Activated naive CD4-positive, alpha-beta T cell treated with anti-CD3 and anti-CD28 coated beads for 36 hours (primary cell): Measurements from ENCODE around the gene ACER3. TPM values are rescaled to one million over a fixed set of nuclear protein-coding genes. Genes with fewer than 3 reads are reported as not detected.
"Not testable (repeated sequence)": the region's sequence is repeated elsewhere in the genome, so short reads cannot be mapped to it uniquely, and the experiment has no call there.

Experiments
- CTCF ChIA-PET: fragments of 350-600 bp; sonication (Branson Sonifier 250); formaldehyde crosslinking; loops from one replicate; lab custom pipeline; 2021; ENCODE audit warnings: antibody characterized with exemption; lab: Charles Lee
- DNase-seq: peaks from one replicate; pipeline ENCODE4 v3.0.0-alpha.2; 2020
- H3K27ac Mint-ChIP-seq: one replicate; pipeline ENCODE4 v1.8.0; 2021; ENCODE audit warnings: mild to moderate bottlenecking, mixed read lengths
- H3K27me3 Mint-ChIP-seq: one replicate; pipeline ENCODE4 v1.8.0; 2021; ENCODE audit warnings: low read depth, mixed read lengths
- H3K36me3 Mint-ChIP-seq: one replicate; pipeline ENCODE4 v1.8.0; 2021; ENCODE audit warnings: low read depth, mixed read lengths
- H3K4me1 Mint-ChIP-seq: one replicate; pipeline ENCODE4 v1.8.0; 2021; ENCODE audit warnings: low read depth, mixed read lengths
- H3K4me3 Mint-ChIP-seq: one replicate; pipeline ENCODE4 v1.8.0; 2021; ENCODE audit warnings: mild to moderate bottlenecking, moderate library complexity, mixed read lengths
- H3K9me3 Mint-ChIP-seq: one replicate; pipeline ENCODE4 v1.8.0; 2021; ENCODE audit warnings: mixed read lengths
- intact Hi-C: fragments of 100-400 bp; cut with micrococcal nuclease; formaldehyde crosslinking; loops from one replicate; pipeline ENCODE4 v1.15.1; 2023
- total RNA-seq, 2 experiments: library from RNA; stranded (reverse); gene quantifications; one replicate each; pipeline ENCODE4 v1.2.3, GENCODE V29; 2021

ACER3 gene
- total RNA-seq, 2 experiments from 2014 or later = 7.6 to 10.0 TPM

DNA sequence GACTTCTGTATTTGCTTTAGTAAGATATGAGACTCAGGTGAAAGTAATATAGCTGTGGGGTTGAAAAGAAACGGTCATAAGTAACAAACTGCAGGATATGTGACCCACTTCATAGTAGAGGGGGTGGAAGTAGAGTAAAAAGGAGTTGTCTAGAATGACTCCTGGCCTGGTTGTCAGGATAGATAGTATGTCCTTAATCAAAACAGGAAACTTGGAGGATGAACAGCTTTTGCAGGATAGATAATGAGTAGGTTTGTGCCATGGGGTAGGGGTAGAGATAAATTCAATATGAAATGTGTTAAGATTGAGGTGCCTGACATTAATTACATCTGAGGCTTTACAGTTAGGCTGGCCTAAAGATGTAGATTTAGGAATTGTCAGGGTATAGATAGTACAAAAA lies 126.5 kb downstream of the ACER3 start:
- no peaks in the 10 kb centered on the region for H3K27me3 Mint-ChIP-seq
- DNase-seq = no peak
- CTCF ChIA-PET = interaction anchor here (0.6 kb wide), 1 partner anchor 53 kb away, joined by 3 read pairs; no protein-coding TSS in a partner anchor
- H3K36me3 Mint-ChIP-seq = peaks cover 3% of the 10 kb centered on the region
- H3K4me1 Mint-ChIP-seq = no peaks in the 10 kb centered on the region
- H3K9me3 Mint-ChIP-seq = no peaks in the 10 kb centered on the region
- no peak overlapping the region for H3K27ac Mint-ChIP-seq
- intact Hi-C loops = no loop called here
- no peak overlapping the region for H3K4me3 Mint-ChIP-seq

GRCh38 chr11:76990628-76991027 lies 129.9 kb downstream of the ACER3 start:
- Mint-ChIP-seq H3K4me1 (no peaks in the 10 kb centered on the region), H3K27me3 (no peaks in the 10 kb centered on the region), H3K9me3 (no peaks in the 10 kb centered on the region), H3K4me3 (no peak overlapping the region), H3K27ac (no peak overlapping the region), H3K36me3 (peaks cover 3% of the 10 kb centered on the region)
- CTCF ChIA-PET = interaction anchor here (0.6 to 0.7 kb wide), 2 partner anchors 195 to 256 kb away, joined by 3 read pairs; no protein-coding TSS in a partner anchor
- intact Hi-C loops = no loop called here
- no peak for DNase-seq

DNA sequence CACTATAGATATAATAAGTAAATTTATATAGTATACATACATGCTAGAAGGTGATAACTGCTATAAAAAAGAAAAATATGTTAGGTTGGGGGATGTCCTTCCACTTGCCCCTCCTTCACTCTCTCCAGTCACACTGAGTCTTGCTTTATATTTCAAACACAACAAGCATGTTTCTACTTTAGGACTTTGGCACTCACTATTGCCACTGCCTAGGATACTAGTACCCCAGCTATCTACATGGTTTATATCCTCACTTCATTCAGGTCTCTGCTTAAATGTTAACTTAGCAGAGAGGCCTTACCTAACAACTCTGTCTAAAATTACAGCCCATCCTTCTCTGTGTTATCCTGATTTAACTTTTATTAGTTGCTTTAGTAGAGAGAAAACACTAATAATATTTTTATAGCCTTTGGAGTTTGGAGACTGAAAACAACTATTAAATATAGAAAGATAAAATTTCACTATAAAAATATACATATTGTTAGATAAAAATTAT lies 134.4 kb downstream of the ACER3 start:
- no peak for DNase-seq
- H3K36me3 Mint-ChIP-seq = peaks cover 3% of the 10 kb centered on the region
- H3K9me3 Mint-ChIP-seq = no peaks in the 10 kb centered on the region
- no peak overlapping the region for H3K4me3 Mint-ChIP-seq
- intact Hi-C loops = no loop called here
- CTCF ChIA-PET = no interaction called here
- H3K27ac Mint-ChIP-seq = no peak overlapping the region
- no peaks in the 10 kb centered on the region for H3K27me3 Mint-ChIP-seq
- H3K4me1 Mint-ChIP-seq = no peaks in the 10 kb centered on the region

DNA sequence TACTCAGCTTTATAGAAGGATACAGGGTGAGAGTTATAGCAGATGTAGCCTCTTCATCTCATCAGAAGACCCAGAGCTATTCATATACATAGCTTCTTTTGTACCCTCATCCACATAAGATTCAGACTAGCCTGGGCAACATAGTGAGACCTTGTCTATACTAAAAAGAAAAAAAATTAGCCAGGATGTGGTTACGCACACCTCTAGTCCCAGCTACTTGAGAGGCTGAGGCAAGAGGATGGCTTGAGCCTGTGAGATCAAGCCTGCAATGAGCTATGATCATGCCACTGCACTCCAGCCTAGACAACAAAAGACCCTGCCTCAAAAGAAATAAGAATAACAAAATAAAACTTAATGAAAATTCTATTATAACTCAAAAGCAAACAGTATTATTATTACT lies 136.8 kb downstream of the ACER3 start:
- CTCF ChIA-PET = interaction anchor here (0.7 to 1.5 kb wide), 2 partner anchors 129 to 276 kb away, joined by 4 to 5 read pairs; no protein-coding TSS in a partner anchor
- Mint-ChIP-seq H3K27me3 (no peaks in the 10 kb centered on the region), H3K36me3 (peaks cover 4% of the 10 kb centered on the region), H3K9me3 (no peaks in the 10 kb centered on the region), H3K4me1 (no peaks in the 10 kb centered on the region), H3K27ac (no peak overlapping the region), H3K4me3 (no peak overlapping the region)
- no peak for DNase-seq
- intact Hi-C loops = no loop called here

GRCh38 chr11:76999597-76999996 lies 138.9 kb downstream of the ACER3 start:
- Mint-ChIP-seq H3K9me3 (no peaks in the 10 kb centered on the region), H3K4me1 (peaks cover 1% of the 10 kb centered on the region), H3K36me3 (peaks cover 4% of the 10 kb centered on the region), H3K4me3 (no peak overlapping the region), H3K27me3 (no peaks in the 10 kb centered on the region), H3K27ac (no peak overlapping the region)
- CTCF ChIA-PET = no interaction called here
- intact Hi-C loops = no loop called here
- DNase-seq = no peak

DNA sequence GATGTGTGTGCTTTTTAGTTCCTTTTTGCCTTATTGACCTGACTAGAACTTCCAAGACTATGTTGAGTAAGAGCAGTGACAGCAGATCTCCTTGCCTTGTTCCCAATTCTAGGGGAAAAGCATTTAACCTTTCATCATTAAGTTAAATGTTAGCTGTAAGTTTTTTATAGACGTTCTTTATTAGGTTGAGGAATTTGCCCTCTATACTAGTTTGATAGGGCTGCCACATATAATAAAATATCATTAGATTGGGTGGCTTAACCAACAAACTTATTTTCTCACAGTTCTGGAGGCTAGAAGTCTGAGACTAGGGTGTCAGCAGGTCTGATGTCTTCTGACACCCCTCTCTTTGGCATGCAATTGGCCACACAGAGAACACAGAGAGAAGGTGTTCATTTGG lies 140.9 kb downstream of the ACER3 start:
- no peak for DNase-seq
- no peak overlapping the region for H3K4me3 Mint-ChIP-seq
- intact Hi-C loops = no loop called here
- peaks cover 6% of the 10 kb centered on the region for H3K36me3 Mint-ChIP-seq
- CTCF ChIA-PET = interaction anchor here (1.2 kb wide), 1 partner anchor 90 kb away, joined by 3 read pairs; no protein-coding TSS in a partner anchor
- H3K27me3 Mint-ChIP-seq = no peaks in the 10 kb centered on the region
- H3K4me1 Mint-ChIP-seq = peaks cover 1% of the 10 kb centered on the region
- no peak overlapping the region for H3K27ac Mint-ChIP-seq
- H3K9me3 Mint-ChIP-seq = peaks cover 3% of the 10 kb centered on the region

DNA sequence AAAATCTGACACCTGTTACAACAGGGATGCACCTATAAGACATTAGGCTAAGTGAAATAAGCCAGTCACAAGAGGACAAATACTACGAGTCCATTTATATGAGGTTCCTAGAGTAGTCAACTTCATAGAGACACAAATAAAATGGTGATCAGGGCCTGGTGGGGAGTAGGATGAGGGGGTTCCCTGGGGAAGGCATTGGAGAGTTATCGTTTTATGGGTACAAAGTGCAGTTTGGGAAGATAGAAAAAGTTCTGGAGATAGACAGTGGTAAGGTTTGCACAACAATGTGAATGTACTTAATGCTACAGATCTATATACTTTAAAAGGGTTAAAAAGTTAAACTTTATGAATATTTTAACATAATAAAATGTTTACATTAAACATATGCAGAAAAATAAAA lies 142.1 kb downstream of the ACER3 start:
- CTCF ChIA-PET = interaction anchor here (0.9 kb wide), 1 partner anchor 80 kb away, joined by 3 read pairs; no protein-coding TSS in a partner anchor
- Mint-ChIP-seq H3K36me3 (peaks cover 6% of the 10 kb centered on the region), H3K27me3 (no peaks in the 10 kb centered on the region), H3K27ac (no peak overlapping the region), H3K4me3 (no peak overlapping the region), H3K9me3 (peaks cover 4% of the 10 kb centered on the region), H3K4me1 (peaks cover 1% of the 10 kb centered on the region)
- intact Hi-C loops = no loop called here
- DNase-seq = no peak

GRCh38 chr11:77003963-77004362 lies 143.2 kb downstream of the ACER3 start:
- Mint-ChIP-seq H3K36me3 (peaks cover 6% of the 10 kb centered on the region), H3K27ac (no peak overlapping the region), H3K4me3 (no peak overlapping the region), H3K9me3 (peaks cover 4% of the 10 kb centered on the region), H3K4me1 (peaks cover 1% of the 10 kb centered on the region), H3K27me3 (no peaks in the 10 kb centered on the region)
- intact Hi-C loops = no loop called here
- CTCF ChIA-PET = no interaction called here
- DNase-seq = no peak

DNA sequence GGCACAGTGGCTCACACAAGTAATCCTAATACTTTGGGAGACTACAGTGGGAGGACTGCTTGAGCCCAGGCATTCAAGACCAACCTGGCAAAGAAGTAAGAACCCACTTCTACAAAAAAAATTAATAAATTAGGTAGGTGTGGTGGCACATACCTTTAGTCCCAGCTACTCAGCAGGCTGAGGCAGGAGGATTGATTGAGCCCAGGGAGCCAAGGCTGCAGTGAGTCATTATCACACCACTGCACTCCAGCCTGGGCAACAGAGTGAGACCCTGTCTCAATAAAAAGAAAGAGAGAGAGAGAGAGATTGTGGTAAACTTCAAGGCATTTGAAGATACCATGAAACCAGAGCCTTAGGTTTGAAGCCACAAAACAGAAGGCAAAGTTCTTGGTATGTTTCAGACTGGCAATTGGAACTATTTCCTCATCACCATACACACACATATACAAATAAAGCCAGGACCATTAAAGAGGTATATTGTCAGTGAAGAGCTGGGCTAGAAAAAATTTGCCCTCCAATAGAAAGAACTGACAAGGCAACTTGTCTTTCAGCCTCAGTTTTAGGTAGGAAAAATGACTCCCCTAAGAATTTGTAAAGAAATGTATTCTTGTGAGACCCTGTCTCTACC lies 148.9 kb downstream of the ACER3 start:
- no peak overlapping the region for H3K27ac Mint-ChIP-seq
- no peaks in the 10 kb centered on the region for H3K4me1 Mint-ChIP-seq
- intact Hi-C loops = no loop called here
- peaks cover 3% of the 10 kb centered on the region for H3K36me3 Mint-ChIP-seq
- DNase-seq = no peak
- H3K4me3 Mint-ChIP-seq = no peak overlapping the region
- H3K27me3 Mint-ChIP-seq = no peaks in the 10 kb centered on the region
- CTCF ChIA-PET = no interaction called here
- H3K9me3 Mint-ChIP-seq = peaks cover 4% of the 10 kb centered on the region

GRCh38 chr11:77014669-77015068 lies 154.0 kb downstream of the ACER3 start:
- Mint-ChIP-seq H3K4me3 (no peak overlapping the region), H3K27ac (no peak overlapping the region), H3K9me3 (no peaks in the 10 kb centered on the region), H3K4me1 (peaks cover 15% of the 10 kb centered on the region), H3K36me3 (peaks cover 10% of the 10 kb centered on the region), H3K27me3 (no peaks in the 10 kb centered on the region)
- DNase-seq = no peak
- intact Hi-C loops = no loop called here
- CTCF ChIA-PET = interaction anchor here (1.6 to 1.8 kb wide), 2 partner anchors 30 to 95 kb away, joined by 6 to 7 read pairs; no protein-coding TSS in a partner anchor

DNA sequence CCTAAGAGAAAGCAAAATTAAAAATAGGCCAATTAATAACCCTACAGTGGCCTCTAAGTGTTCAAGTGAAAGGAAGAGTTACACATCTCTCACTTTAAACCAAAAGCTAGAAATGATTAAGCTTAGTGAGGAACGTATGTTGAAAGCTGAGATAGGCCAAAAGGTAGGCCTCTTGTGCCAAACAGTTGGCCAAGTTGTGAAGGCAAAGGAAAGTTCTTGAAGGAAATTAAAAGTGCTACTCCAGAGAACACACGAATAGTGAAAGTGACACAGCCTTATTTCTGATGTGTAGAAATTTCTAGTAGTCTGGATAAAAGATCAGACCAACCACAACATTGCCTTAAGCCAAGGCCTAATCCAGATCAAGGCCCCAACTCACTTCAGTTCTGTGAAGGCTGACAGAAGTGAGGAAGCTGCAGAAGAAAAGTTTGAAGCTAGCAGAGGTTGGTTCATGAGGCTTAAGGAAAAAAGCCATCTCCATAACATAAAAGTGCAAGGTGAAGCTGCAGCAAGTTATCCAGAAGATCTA lies 157.7 kb downstream of the ACER3 start:
- DNase-seq, H3K4me3 Mint-ChIP-seq, H3K27me3 Mint-ChIP-seq, H3K36me3 Mint-ChIP-seq, intact Hi-C loops, H3K9me3 Mint-ChIP-seq, H3K27ac Mint-ChIP-seq: not testable (repeated sequence)
- CTCF ChIA-PET = interaction anchor here (0.6 to 1.3 kb wide), 2 partner anchors 38 to 98 kb away, joined by 4 to 5 read pairs; no protein-coding TSS in a partner anchor
- H3K4me1 Mint-ChIP-seq = peaks cover 15% of the 10 kb centered on the region

- peaks cover 15% of the 10 kb centered on the region for H3K4me1 Mint-ChIP-seq
Measured at GRCh38 chr11:77019976-77020595, 159.4 kb downstream of the ACER3 start.

More at GRCh38 chr11:77019976-77020595, 159.4 kb downstream of the ACER3 start:
- Mint-ChIP-seq H3K36me3 (peaks cover 9% of the 10 kb centered on the region), H3K27ac (no peak overlapping the region), H3K4me3 (no peak overlapping the region), H3K27me3 (no peaks in the 10 kb centered on the region), H3K9me3 (no peaks in the 10 kb centered on the region)
- intact Hi-C loops = no loop called here
- CTCF ChIA-PET = interaction anchor here (0.7 to 1.6 kb wide), 3 partner anchors 100 to 332 kb away, joined by 4 to 8 read pairs (median 4); no protein-coding TSS in a partner anchor
- no peak for DNase-seq
